Measurements from ENCODE around the gene SELENOM. TPM values are rescaled to one million over a fixed set of nuclear protein-coding genes. Genes with fewer than 3 reads are reported as not detected.

The SELENOM gene
- total RNA-seq, 1 donor from 2014 or later = 56.3 TPM

GRCh38 chr22:31103111-31103510, 4.3 kb downstream of the SELENOM start:
- TF ChIP-seq CTCF (conservative IDR thresholded peaks at IDR 0.05; ENCODE audit: low read depth, low read length) = no peak
- no peak overlapping the region for H3K4me3 ChIP-seq (ENCODE audit: low read depth, low read length)
- DNase-seq (ENCODE audit: low read depth) = no peak

GRCh38 chr22:31102441-31103081, 4.8 kb downstream of the SELENOM start:
- no peak for DNase-seq (ENCODE audit: low read depth)
- no peak for TF ChIP-seq CTCF (conservative IDR thresholded peaks at IDR 0.05; ENCODE audit: low read depth, low read length)

GRCh38 chr22:31100762-31101525, 6.4 kb downstream of the SELENOM start:
- no peak for DNase-seq (ENCODE audit: low read depth)
- no peak overlapping the region for H3K4me3 ChIP-seq (ENCODE audit: low read depth, low read length)
- TF ChIP-seq CTCF (conservative IDR thresholded peaks at IDR 0.05; ENCODE audit: low read depth, low read length) = no peak

More at GRCh38 chr22:31102441-31103081, 4.8 kb downstream of the SELENOM start:
- H3K4me3 ChIP-seq (ENCODE audit: low read depth, low read length) = no peak overlapping the region

GRCh38 chr22:31099841-31100761, 7.3 kb downstream of the SELENOM start:
- DNase-seq (ENCODE audit: low read depth) = no peak
- TF ChIP-seq CTCF (conservative IDR thresholded peaks at IDR 0.05; ENCODE audit: low read depth, low read length) = no peak
- no peak overlapping the region for H3K4me3 ChIP-seq (ENCODE audit: low read depth, low read length)

GRCh38 chr22:31099386-31099785, 8.0 kb downstream of the SELENOM start:
- DNase-seq (ENCODE audit: low read depth) = no peak
- H3K4me3 ChIP-seq (ENCODE audit: low read depth, low read length) = no peak overlapping the region
- no peak for TF ChIP-seq CTCF (conservative IDR thresholded peaks at IDR 0.05; ENCODE audit: low read depth, low read length)

GRCh38 chr22:31098632-31099110, 8.7 kb downstream of the SELENOM start:
- no peak for TF ChIP-seq CTCF (conservative IDR thresholded peaks at IDR 0.05; ENCODE audit: low read depth, low read length)
- no peak overlapping the region for H3K4me3 ChIP-seq (ENCODE audit: low read depth, low read length)
- DNase-seq (ENCODE audit: low read depth) = no peak
